ENCODE data around the gene SOWAHB.

- no peak for TF ChIP-seq CTCF (IDR thresholded peaks at IDR 0.05; ENCODE audit: borderline replicate concordance, extremely low read depth, low read length, poor library complexity, severe bottlenecking)
- TF ChIP-seq EZH2 (IDR thresholded peaks at IDR 0.05; ENCODE audit: borderline replicate concordance, low read depth, low read length, severe bottlenecking) = no peak
Observed at GRCh38 chr4:76896048-76896447, 1.9 kb downstream of the SOWAHB start.
